ENCODE data around the gene MID1.

GRCh38 chrX:10447564-10448214 lies 172.7 kb downstream of the MID1 start:
- TF ChIP-seq, protein P1, sequence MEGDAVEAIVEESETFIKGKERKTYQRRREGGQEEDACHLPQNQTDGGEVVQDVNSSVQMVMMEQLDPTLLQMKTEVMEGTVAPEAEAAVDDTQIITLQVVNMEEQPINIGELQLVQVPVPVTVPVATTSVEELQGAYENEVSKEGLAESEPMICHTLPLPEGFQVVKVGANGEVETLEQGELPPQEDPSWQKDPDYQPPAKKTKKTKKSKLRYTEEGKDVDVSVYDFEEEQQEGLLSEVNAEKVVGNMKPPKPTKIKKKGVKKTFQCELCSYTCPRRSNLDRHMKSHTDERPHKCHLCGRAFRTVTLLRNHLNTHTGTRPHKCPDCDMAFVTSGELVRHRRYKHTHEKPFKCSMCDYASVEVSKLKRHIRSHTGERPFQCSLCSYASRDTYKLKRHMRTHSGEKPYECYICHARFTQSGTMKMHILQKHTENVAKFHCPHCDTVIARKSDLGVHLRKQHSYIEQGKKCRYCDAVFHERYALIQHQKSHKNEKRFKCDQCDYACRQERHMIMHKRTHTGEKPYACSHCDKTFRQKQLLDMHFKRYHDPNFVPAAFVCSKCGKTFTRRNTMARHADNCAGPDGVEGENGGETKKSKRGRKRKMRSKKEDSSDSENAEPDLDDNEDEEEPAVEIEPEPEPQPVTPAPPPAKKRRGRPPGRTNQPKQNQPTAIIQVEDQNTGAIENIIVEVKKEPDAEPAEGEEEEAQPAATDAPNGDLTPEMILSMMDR (IDR thresholded peaks at IDR 0.05), result no peak
- TF ChIP-seq POLR2A (IDR thresholded peaks at IDR 0.05), result no peak
- peak; percentile 23 for TF ChIP-seq POLR2AphosphoS5 (IDR thresholded peaks at IDR 0.05)

All from prostate gland (tissue), 2 donors.